ENCODE data around the gene CASP10.

Gene CASP10

GRCh38 chr2:201249889-201250288, 66.9 kb downstream of the CASP10 start:
- no peak overlapping the region for H2AK5ac ChIP-seq (ENCODE audit: low read length, severe bottlenecking)
- WGBS = 100% methylated on average over 2 of the region's 2 CpGs
- H3K9ac ChIP-seq (ENCODE audit: low read length) = no peak overlapping the region
- peaks cover 4% of the 10 kb centered on the region for H3K4me1 ChIP-seq (ENCODE audit: control insufficient read depth, insufficient read depth, low read depth, low read length)
- no peak overlapping the region for H4K8ac ChIP-seq (ENCODE audit: low read length)
- H3K4ac ChIP-seq (ENCODE audit: low read depth in 1 of 2, low read length in 2 of 2) = no peak overlapping the region
- no peak overlapping the region for H2BK5ac ChIP-seq (ENCODE audit: low read depth, low read length, poor library complexity, severe bottlenecking)
- H3K36me3 ChIP-seq (ENCODE audit: control insufficient read depth in 1 of 2, insufficient read depth in 2 of 2, low read depth in 1 of 2, low read length in 2 of 2) = no peaks in the 10 kb centered on the region
- H2BK12ac ChIP-seq (ENCODE audit: low read length in 2 of 2) = no peak overlapping the region
- H3K18ac ChIP-seq (ENCODE audit: low read depth in 1 of 2, low read length in 2 of 2) = no peak overlapping the region
- no peak overlapping the region for H2AFZ ChIP-seq (ENCODE audit: low read depth, low read length)
- no peak overlapping the region for H4K91ac ChIP-seq (ENCODE audit: low read length)
- no peak overlapping the region for H2BK120ac ChIP-seq (ENCODE audit: low read depth, low read length)
- no peak overlapping the region for H3K27ac ChIP-seq (ENCODE audit: low read length, poor library complexity, severe bottlenecking)
- H3K79me1 ChIP-seq (replicated peaks; ENCODE audit: low read length, poor library complexity, severe bottlenecking) = no peaks in the 10 kb centered on the region
- H3K9me3 ChIP-seq (ENCODE audit: control insufficient read depth, low read length) = no peaks in the 10 kb centered on the region
- H2BK15ac ChIP-seq (ENCODE audit: low read depth, poor library complexity, severe bottlenecking) = no peak overlapping the region
- no peak overlapping the region for H3K4me3 ChIP-seq (ENCODE audit: insufficient read depth in 1 of 2, low read depth in 1 of 2, low read length in 2 of 2)
- H3K27me3 ChIP-seq (ENCODE audit: control insufficient read depth in 1 of 2, insufficient read depth in 1 of 2, low read length in 2 of 2) = no peaks in the 10 kb centered on the region
- H3K23ac ChIP-seq (ENCODE audit: low read length in 2 of 2) = no peak overlapping the region
- no peak overlapping the region for H3K4me2 ChIP-seq (ENCODE audit: low read length, poor library complexity, severe bottlenecking)
- no peak overlapping the region for H3K14ac ChIP-seq (ENCODE audit: low read length in 2 of 2)
- DNase-seq = no peak

GRCh38 chr2:201250741-201251140, 67.8 kb downstream of the CASP10 start:
- H3K79me1 ChIP-seq (replicated peaks; ENCODE audit: low read length, poor library complexity, severe bottlenecking) = no peaks in the 10 kb centered on the region

DNA sequence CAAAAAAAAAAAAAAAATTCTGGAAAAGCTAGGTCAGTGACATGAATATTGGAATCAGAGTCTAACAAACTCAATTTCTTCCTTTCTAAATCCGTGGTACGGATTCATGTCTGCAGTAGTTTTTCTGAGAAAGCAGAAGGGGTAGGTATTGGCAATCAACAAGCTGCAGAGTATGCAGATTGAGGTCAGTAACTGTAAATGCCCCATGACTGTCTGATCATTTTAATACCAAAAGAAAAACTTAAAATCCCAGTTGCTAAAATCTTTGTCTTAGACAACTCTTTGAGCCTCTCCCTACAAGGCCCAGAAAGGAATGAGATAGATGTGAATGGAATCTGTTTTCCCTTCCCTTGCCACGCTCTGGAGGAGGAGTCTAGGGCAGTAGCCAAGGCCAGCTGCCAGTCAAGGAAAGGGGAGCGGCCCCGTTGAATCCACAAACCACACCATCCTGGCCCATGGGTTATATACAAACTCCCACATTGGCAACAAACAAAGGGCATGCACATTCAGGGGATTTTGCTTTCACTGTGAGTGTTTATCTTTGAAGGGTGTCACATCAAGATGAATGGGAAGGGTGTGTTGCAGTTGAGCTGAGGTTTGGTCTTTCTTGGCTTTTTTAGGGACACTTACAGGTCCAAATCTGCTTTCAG, 71.3 kb downstream of the CASP10 start:
- Histone ChIP-seq H2AFZ (ENCODE audit: low read depth, low read length) (peak overlapping the region; percentile 7), H3K79me1 (replicated peaks; ENCODE audit: low read length, poor library complexity, severe bottlenecking) (no peaks in the 10 kb centered on the region), H3K4me3 (ENCODE audit: insufficient read depth in 1 of 2, low read depth in 1 of 2, low read length in 2 of 2) (no peak overlapping the region), H4K8ac (ENCODE audit: low read length) (peak overlapping the region; percentile 70), H2BK15ac (ENCODE audit: low read depth, poor library complexity, severe bottlenecking) (no peak overlapping the region), H2BK5ac (ENCODE audit: low read depth, low read length, poor library complexity, severe bottlenecking) (no peak overlapping the region), H3K4me2 (ENCODE audit: low read length, poor library complexity, severe bottlenecking) (no peak overlapping the region), H3K18ac (ENCODE audit: low read depth in 1 of 2, low read length in 2 of 2) (peak overlapping the region; percentile 30 to 63), H3K4ac (ENCODE audit: low read depth in 1 of 2, low read length in 2 of 2) (no peak overlapping the region), H3K23ac (ENCODE audit: low read length in 2 of 2) (no peak overlapping the region), H3K14ac (ENCODE audit: low read length in 2 of 2) (no peak overlapping the region), H3K4me1 (ENCODE audit: control insufficient read depth, insufficient read depth, low read depth, low read length) (peaks cover 9% of the 10 kb centered on the region), H3K9ac (ENCODE audit: low read length) (no peak overlapping the region), H2BK120ac (ENCODE audit: low read depth, low read length) (no peak overlapping the region), H2AK5ac (ENCODE audit: low read length, severe bottlenecking) (no peak overlapping the region), H3K27me3 (ENCODE audit: control insufficient read depth in 1 of 2, insufficient read depth in 1 of 2, low read length in 2 of 2) (no peaks in the 10 kb centered on the region), H4K91ac (ENCODE audit: low read length) (no peak overlapping the region), H3K9me3 (ENCODE audit: control insufficient read depth, low read length) (no peaks in the 10 kb centered on the region), H2BK12ac (ENCODE audit: low read length in 2 of 2) (no peak overlapping the region), H3K36me3 (ENCODE audit: control insufficient read depth in 1 of 2, insufficient read depth in 2 of 2, low read depth in 1 of 2, low read length in 2 of 2) (no peaks in the 10 kb centered on the region), H3K27ac (ENCODE audit: low read length, poor library complexity, severe bottlenecking) (no peak overlapping the region)
- WGBS = no CpG with 5 or more reads among the region's 5 CpGs
- peak; percentile 63 for DNase-seq

More at GRCh38 chr2:201250741-201251140, 67.8 kb downstream of the CASP10 start:
- H3K36me3 ChIP-seq (ENCODE audit: control insufficient read depth in 1 of 2, insufficient read depth in 2 of 2, low read depth in 1 of 2, low read length in 2 of 2) = no peaks in the 10 kb centered on the region
- H3K14ac ChIP-seq (ENCODE audit: low read length in 2 of 2) = no peak overlapping the region
- H3K27me3 ChIP-seq (ENCODE audit: control insufficient read depth in 1 of 2, insufficient read depth in 1 of 2, low read length in 2 of 2) = no peaks in the 10 kb centered on the region
- H2BK5ac ChIP-seq (ENCODE audit: low read depth, low read length, poor library complexity, severe bottlenecking) = no peak overlapping the region
- no peaks in the 10 kb centered on the region for H3K9me3 ChIP-seq (ENCODE audit: control insufficient read depth, low read length)
- no peak overlapping the region for H2BK12ac ChIP-seq (ENCODE audit: low read length in 2 of 2)
- H4K8ac ChIP-seq (ENCODE audit: low read length) = no peak overlapping the region
- H4K91ac ChIP-seq (ENCODE audit: low read length) = no peak overlapping the region
- 97% methylated on average over 4 of the region's 4 CpGs for WGBS
- no peak overlapping the region for H2AFZ ChIP-seq (ENCODE audit: low read depth, low read length)
- no peak overlapping the region for H3K27ac ChIP-seq (ENCODE audit: low read length, poor library complexity, severe bottlenecking)
- H2BK120ac ChIP-seq (ENCODE audit: low read depth, low read length) = no peak overlapping the region
- H2BK15ac ChIP-seq (ENCODE audit: low read depth, poor library complexity, severe bottlenecking) = no peak overlapping the region
- no peak overlapping the region for H3K23ac ChIP-seq (ENCODE audit: low read length in 2 of 2)
- no peak overlapping the region for H2AK5ac ChIP-seq (ENCODE audit: low read length, severe bottlenecking)
- H3K4ac ChIP-seq (ENCODE audit: low read depth in 1 of 2, low read length in 2 of 2) = no peak overlapping the region
- peaks cover 5% of the 10 kb centered on the region for H3K4me1 ChIP-seq (ENCODE audit: control insufficient read depth, insufficient read depth, low read depth, low read length)
- no peak overlapping the region for H3K4me2 ChIP-seq (ENCODE audit: low read length, poor library complexity, severe bottlenecking)
- H3K18ac ChIP-seq (ENCODE audit: low read depth in 1 of 2, low read length in 2 of 2) = no peak overlapping the region
- no peak for DNase-seq
- no peak overlapping the region for H3K4me3 ChIP-seq (ENCODE audit: insufficient read depth in 1 of 2, low read depth in 1 of 2, low read length in 2 of 2)
- H3K9ac ChIP-seq (ENCODE audit: low read length) = no peak overlapping the region

DNA sequence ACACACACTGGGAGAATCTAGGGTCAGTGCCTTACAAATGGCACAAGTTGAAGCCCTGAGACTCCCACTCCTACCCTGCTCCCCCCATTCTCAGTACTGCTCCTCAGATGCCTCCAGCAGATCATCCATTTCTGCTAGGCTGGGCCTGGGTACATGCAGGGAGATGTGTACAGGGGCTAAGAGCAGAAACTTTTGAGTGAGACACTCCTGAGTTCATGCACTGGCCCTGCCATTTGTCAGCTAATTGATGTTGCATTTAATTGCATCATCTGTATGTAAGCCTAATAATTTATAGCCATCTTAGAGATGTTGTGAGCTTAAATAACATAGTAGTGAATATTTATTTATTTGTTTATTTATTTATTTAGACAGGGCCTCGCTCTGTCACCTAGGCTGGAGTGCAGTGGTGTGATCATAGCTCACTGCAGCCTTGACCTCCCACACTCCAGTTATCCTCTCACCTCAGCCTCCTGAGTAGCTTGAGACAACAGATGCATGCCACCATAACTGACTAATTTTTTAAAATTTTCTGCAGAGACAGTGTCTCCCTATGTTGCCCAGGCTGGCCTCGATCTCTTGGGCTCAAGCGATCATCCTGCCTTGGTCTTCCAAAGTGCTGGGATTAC, 72.6 kb downstream of the CASP10 start:
- Histone ChIP-seq H2BK15ac (ENCODE audit: low read depth, poor library complexity, severe bottlenecking) (no peak overlapping the region), H2BK5ac (ENCODE audit: low read depth, low read length, poor library complexity, severe bottlenecking) (no peak overlapping the region), H2AK5ac (ENCODE audit: low read length, severe bottlenecking) (no peak overlapping the region), H3K79me1 (replicated peaks; ENCODE audit: low read length, poor library complexity, severe bottlenecking) (peaks cover 7% of the 10 kb centered on the region), H3K4ac (ENCODE audit: low read depth in 1 of 2, low read length in 2 of 2) (no peak overlapping the region), H3K23ac (ENCODE audit: low read length in 2 of 2) (no peak overlapping the region), H3K9ac (ENCODE audit: low read length) (no peak overlapping the region), H3K4me2 (ENCODE audit: low read length, poor library complexity, severe bottlenecking) (no peak overlapping the region), H2BK120ac (ENCODE audit: low read depth, low read length) (no peak overlapping the region), H3K4me1 (ENCODE audit: control insufficient read depth, insufficient read depth, low read depth, low read length) (peaks cover 14% of the 10 kb centered on the region), H2AFZ (ENCODE audit: low read depth, low read length) (no peak overlapping the region), H3K9me3 (ENCODE audit: control insufficient read depth, low read length) (no peaks in the 10 kb centered on the region), H2BK12ac (ENCODE audit: low read length in 2 of 2) (no peak overlapping the region), H3K14ac (ENCODE audit: low read length in 2 of 2) (no peak overlapping the region), H3K4me3 (ENCODE audit: insufficient read depth in 1 of 2, low read depth in 1 of 2, low read length in 2 of 2) (no peak overlapping the region), H3K27me3 (ENCODE audit: control insufficient read depth in 1 of 2, insufficient read depth in 1 of 2, low read length in 2 of 2) (no peaks in the 10 kb centered on the region), H3K27ac (ENCODE audit: low read length, poor library complexity, severe bottlenecking) (no peak overlapping the region), H3K18ac (ENCODE audit: low read depth in 1 of 2, low read length in 2 of 2) (no peak overlapping the region), H4K8ac (ENCODE audit: low read length) (no peak overlapping the region), H3K36me3 (ENCODE audit: control insufficient read depth in 1 of 2, insufficient read depth in 2 of 2, low read depth in 1 of 2, low read length in 2 of 2) (no peaks in the 10 kb centered on the region), H4K91ac (ENCODE audit: low read length) (no peak overlapping the region)
- DNase-seq = no peak
- WGBS = 95% methylated on average over 3 of the region's 3 CpGs
